Astrocyte (in vitro differentiated cells and primary cell): ENCODE measurements around the gene PLXND1. TPM values are rescaled to one million over a fixed set of nuclear protein-coding genes. Genes with fewer than 3 reads are reported as not detected.

Experiments used
- DNase-seq: peaks from one replicate; pipeline ENCODE4 v3.0.0-alpha.2; 2010; ENCODE audit warnings: low read depth
- FAIRE-seq: peaks from 2 replicates; lab custom pipeline; 2011; peaks lifted over from hg19 to GRCh38; lab: Jason Lieb, UNC
- H2AFZ ChIP-seq: 2 replicates; pipeline ENCODE4 v1.6.0; 2012; ENCODE audit warnings: low read depth, low read length, inconsistent platforms
- H3K27ac ChIP-seq: 2 replicates; pipeline ENCODE4 v1.5.1; 2011; ENCODE audit warnings: low read depth, low read length, inconsistent platforms
- H3K27me3 ChIP-seq: 2 replicates; pipeline ENCODE4 v1.6.0; 2011; ENCODE audit warnings: low read length, inconsistent platforms; ENCODE audit not compliant: insufficient read depth
- H3K36me3 ChIP-seq: 2 replicates; pipeline ENCODE4 v1.5.1; 2011; ENCODE audit warnings: low read length, inconsistent platforms; ENCODE audit not compliant: insufficient read depth
- H3K4me1 ChIP-seq: 2 replicates; pipeline ENCODE4 v1.5.1; 2011; ENCODE audit warnings: low read length, inconsistent platforms; ENCODE audit not compliant: insufficient read depth
- H3K4me2 ChIP-seq: 2 replicates; pipeline ENCODE4 v1.6.0; 2012; ENCODE audit warnings: low read length, inconsistent platforms
- H3K4me3 ChIP-seq: 2 replicates; pipeline ENCODE4 v1.5.1; 2011; ENCODE audit warnings: low read depth, mild to moderate bottlenecking, low read length, inconsistent platforms; ENCODE audit not compliant: insufficient read depth
- H3K79me2 ChIP-seq: 2 replicates; pipeline ENCODE4 v1.6.0; 2012; ENCODE audit warnings: mild to moderate bottlenecking, low read length, inconsistent platforms; ENCODE audit not compliant: insufficient read depth
- H3K9ac ChIP-seq: 2 replicates; pipeline ENCODE4 v1.6.0; 2012; ENCODE audit warnings: mild to moderate bottlenecking, low read length, inconsistent platforms
- H3K9me3 ChIP-seq: 2 replicates; pipeline ENCODE4 v1.5.1; 2012; ENCODE audit warnings: low read depth, mild to moderate bottlenecking, low read length, inconsistent platforms; ENCODE audit not compliant: insufficient read depth
- H4K20me1 ChIP-seq: 2 replicates; pipeline ENCODE4 v1.6.0; 2012; ENCODE audit warnings: low read length, inconsistent platforms; ENCODE audit not compliant: insufficient read depth
- H3K27ac Mint-ChIP-seq: one replicate; pipeline ENCODE4 v1.8.0; 2021; ENCODE audit warnings: mild to moderate bottlenecking, mixed read lengths; ENCODE audit not compliant: unreplicated experiment
- H3K27me3 Mint-ChIP-seq: one replicate; pipeline ENCODE4 v1.8.0; 2021; ENCODE audit warnings: low read depth, mixed read lengths; ENCODE audit not compliant: unreplicated experiment
- H3K36me3 Mint-ChIP-seq: one replicate; pipeline ENCODE4 v1.8.0; 2021; ENCODE audit warnings: low read depth, mixed read lengths; ENCODE audit not compliant: unreplicated experiment
- H3K4me1 Mint-ChIP-seq: one replicate; pipeline ENCODE4 v1.8.0; 2021; ENCODE audit warnings: low read depth, mixed read lengths; ENCODE audit not compliant: unreplicated experiment
- H3K4me3 Mint-ChIP-seq: one replicate; pipeline ENCODE4 v1.8.0; 2021; ENCODE audit warnings: mild to moderate bottlenecking, moderate library complexity, mixed read lengths; ENCODE audit not compliant: unreplicated experiment
- H3K9me3 Mint-ChIP-seq: one replicate; pipeline ENCODE4 v1.8.0; 2021; ENCODE audit warnings: mild to moderate bottlenecking, mixed read lengths; ENCODE audit not compliant: unreplicated experiment
- EZH2 ChIP-seq: IDR thresholded peaks from 2 replicates; pipeline ENCODE4 v1.6.1; 2012; ENCODE audit warnings: mild to moderate bottlenecking, low read length, inconsistent platforms; ENCODE audit not compliant: insufficient read depth
- total RNA-seq: library from RNA; stranded (reverse); gene quantifications from 2 replicates; pipeline ENCODE4 v1.2.1, GENCODE V29; 2021
- TF ChIP-seq, protein P1 (sequence below): IDR thresholded peaks from 2 replicates; pipeline ENCODE4 v1.5.1; 2011; ENCODE audit warnings: low read depth, mild to moderate bottlenecking, inconsistent platforms, low read length, moderate library complexity; ENCODE audit not compliant: insufficient read depth

Gene PLXND1
- total RNA-seq, 1 donor from 2014 or later: 184 TPM

DNA sequence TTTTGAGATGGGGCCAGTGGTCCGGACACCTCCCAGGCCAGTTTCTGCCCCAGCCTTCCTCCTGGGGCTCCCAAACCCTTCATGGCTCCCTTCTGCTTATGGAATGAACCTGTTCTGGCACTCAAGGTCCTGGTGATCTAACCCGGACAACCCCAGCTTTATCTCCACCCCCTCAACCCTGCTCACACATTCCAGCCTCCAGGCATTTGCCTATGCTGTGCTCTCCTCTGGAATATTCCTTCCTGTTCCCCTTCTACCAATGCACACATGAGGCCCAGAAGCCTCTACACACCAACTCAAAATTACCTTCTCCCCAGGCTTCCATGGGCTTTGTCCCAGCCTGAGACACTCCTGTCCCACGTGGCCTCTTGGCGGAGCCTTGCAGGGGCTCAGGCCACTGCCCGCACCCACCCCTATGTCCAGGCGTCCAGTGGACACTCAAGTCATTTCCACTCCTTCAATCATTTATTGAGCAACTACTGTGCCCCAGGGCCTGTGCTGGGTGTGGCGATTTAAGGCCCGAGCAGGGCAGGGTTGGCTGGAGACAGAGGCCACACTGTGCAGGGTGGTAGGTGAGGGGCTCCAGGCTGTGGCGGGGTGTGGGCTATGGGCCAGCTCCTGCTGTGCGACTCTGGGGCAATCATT is 18.8 kb downstream of the PLXND1 start:
- H3K27ac Mint-ChIP-seq: no peak overlapping the region
- H3K27ac ChIP-seq: no peak overlapping the region
- DNase-seq (no peak), FAIRE-seq (no peak)
- H3K4me3 Mint-ChIP-seq: no peak overlapping the region
- H3K27me3 Mint-ChIP-seq: no peaks in the 10 kb centered on the region
- peaks cover 16% of the 10 kb centered on the region for H3K4me1 Mint-ChIP-seq
- H3K4me2 ChIP-seq: no peak overlapping the region
- no peaks in the 10 kb centered on the region for H3K4me1 ChIP-seq
- no peaks in the 10 kb centered on the region for H3K9me3 Mint-ChIP-seq
- no peaks in the 10 kb centered on the region for H3K36me3 ChIP-seq
- H3K4me3 ChIP-seq: no peak overlapping the region
- H3K79me2 ChIP-seq: peaks cover 40% of the 10 kb centered on the region
- H2AFZ ChIP-seq: no peak overlapping the region
- H3K36me3 Mint-ChIP-seq: peaks cover 19% of the 10 kb centered on the region
- H3K9ac ChIP-seq: no peak overlapping the region
- H3K27me3 ChIP-seq: no peaks in the 10 kb centered on the region
- no peaks in the 10 kb centered on the region for H3K9me3 ChIP-seq
- peaks cover 32% of the 10 kb centered on the region for H4K20me1 ChIP-seq
- TF ChIP-seq, protein P1, sequence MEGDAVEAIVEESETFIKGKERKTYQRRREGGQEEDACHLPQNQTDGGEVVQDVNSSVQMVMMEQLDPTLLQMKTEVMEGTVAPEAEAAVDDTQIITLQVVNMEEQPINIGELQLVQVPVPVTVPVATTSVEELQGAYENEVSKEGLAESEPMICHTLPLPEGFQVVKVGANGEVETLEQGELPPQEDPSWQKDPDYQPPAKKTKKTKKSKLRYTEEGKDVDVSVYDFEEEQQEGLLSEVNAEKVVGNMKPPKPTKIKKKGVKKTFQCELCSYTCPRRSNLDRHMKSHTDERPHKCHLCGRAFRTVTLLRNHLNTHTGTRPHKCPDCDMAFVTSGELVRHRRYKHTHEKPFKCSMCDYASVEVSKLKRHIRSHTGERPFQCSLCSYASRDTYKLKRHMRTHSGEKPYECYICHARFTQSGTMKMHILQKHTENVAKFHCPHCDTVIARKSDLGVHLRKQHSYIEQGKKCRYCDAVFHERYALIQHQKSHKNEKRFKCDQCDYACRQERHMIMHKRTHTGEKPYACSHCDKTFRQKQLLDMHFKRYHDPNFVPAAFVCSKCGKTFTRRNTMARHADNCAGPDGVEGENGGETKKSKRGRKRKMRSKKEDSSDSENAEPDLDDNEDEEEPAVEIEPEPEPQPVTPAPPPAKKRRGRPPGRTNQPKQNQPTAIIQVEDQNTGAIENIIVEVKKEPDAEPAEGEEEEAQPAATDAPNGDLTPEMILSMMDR: no peak
- no peak for TF ChIP-seq EZH2

DNA sequence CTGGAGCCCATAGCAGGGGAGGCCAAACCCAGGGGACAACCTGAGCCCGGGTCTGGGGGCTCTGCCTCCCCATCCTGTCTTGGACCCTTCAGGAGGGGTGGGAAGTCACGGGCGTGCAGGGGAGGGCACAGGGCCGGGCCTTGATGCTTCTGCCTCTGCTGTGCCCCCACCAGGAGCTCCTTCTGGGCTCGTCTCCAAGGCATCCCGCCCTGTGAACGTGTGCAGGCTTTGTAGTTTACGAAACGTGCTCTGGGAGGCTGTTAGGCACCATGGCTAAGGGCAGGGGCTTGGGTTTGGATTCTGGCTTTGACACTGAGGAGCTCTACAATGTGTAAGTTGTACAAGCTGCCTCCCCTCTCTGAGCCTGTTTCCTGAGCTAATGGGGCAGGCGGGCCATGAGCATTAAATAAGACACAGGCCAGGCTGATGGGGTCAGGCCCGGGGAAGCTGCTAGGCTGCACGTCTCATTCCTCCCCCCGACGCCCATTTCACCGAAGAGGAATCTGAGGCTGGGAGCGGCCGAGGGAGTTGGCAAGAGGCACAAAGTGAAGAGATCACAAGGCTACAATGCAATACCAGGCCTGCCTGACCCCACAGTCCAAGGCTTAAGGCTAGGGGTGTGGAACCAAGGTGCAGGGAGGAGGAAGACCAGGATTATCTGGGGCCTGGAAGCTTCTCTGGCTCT is 19.6 kb downstream of the PLXND1 start:
- Histone ChIP-seq H2AFZ (no peak overlapping the region), H3K9me3 (no peaks in the 10 kb centered on the region), H4K20me1 (peaks cover 32% of the 10 kb centered on the region), H3K27ac (no peak overlapping the region), H3K9ac (no peak overlapping the region), H3K27me3 (no peaks in the 10 kb centered on the region), H3K4me2 (no peak overlapping the region), H3K4me3 (no peak overlapping the region), H3K4me1 (no peaks in the 10 kb centered on the region), H3K79me2 (peaks cover 33% of the 10 kb centered on the region), H3K36me3 (no peaks in the 10 kb centered on the region)
- DNase-seq: peak; percentile 22
- Mint-ChIP-seq H3K27me3 (no peaks in the 10 kb centered on the region), H3K4me1 (peaks cover 13% of the 10 kb centered on the region), H3K36me3 (peaks cover 19% of the 10 kb centered on the region), H3K27ac (no peak overlapping the region), H3K9me3 (no peaks in the 10 kb centered on the region), H3K4me3 (no peak overlapping the region)
- FAIRE-seq: no peak
- TF ChIP-seq, protein P1: no peak
- TF ChIP-seq EZH2: no peak
